ENCODE results near the gene DUOX1.
"Not testable (repeated sequence)": the region's sequence is repeated elsewhere in the genome, so short reads cannot be mapped to it uniquely, and the experiment has no call there.

The DUOX1 gene

GRCh38 chr15:45121706-45122417, 7.9 kb upstream of the DUOX1 start:
- no peak for DNase-seq (ENCODE audit: low read depth in 2 of 2)

GRCh38 chr15:45122719-45123118, 7.1 kb upstream of the DUOX1 start:
- no peak for DNase-seq (ENCODE audit: low read depth in 2 of 2)

- no peak for DNase-seq (ENCODE audit: low read depth in 2 of 2)
Observed at GRCh38 chr15:45123397-45123796, 6.4 kb upstream of the DUOX1 start.

- no peak for DNase-seq (ENCODE audit: low read depth in 2 of 2)
Observed at GRCh38 chr15:45126535-45127158, 3.1 kb upstream of the DUOX1 start.

- no peak for DNase-seq (ENCODE audit: low read depth in 2 of 2)
Observed at GRCh38 chr15:45128971-45129639, 689 bp upstream of the DUOX1 start.

GRCh38 chr15:45130291-45131000, 652 bp downstream of the DUOX1 start:
- no peak for DNase-seq (ENCODE audit: low read depth in 2 of 2)

- DNase-seq (ENCODE audit: low read depth in 2 of 2): no peak
Observed at GRCh38 chr15:45131510-45131909, 1.7 kb downstream of the DUOX1 start.

GRCh38 chr15:45132844-45133560, 3.2 kb downstream of the DUOX1 start:
- no peak for DNase-seq (ENCODE audit: low read depth in 2 of 2)

- no peak for DNase-seq (ENCODE audit: low read depth in 2 of 2)
Observed at GRCh38 chr15:45133561-45133920, 3.7 kb downstream of the DUOX1 start.

- DNase-seq (ENCODE audit: low read depth in 2 of 2): no peak
Observed at GRCh38 chr15:45134046-45134445, 4.3 kb downstream of the DUOX1 start.

- no peak for DNase-seq (ENCODE audit: low read depth in 2 of 2)
Observed at GRCh38 chr15:45134682-45135604, 5.1 kb downstream of the DUOX1 start.

- not testable (repeated sequence) for DNase-seq (ENCODE audit: low read depth in 2 of 2)
Observed at GRCh38 chr15:45135705-45136377, 6.0 kb downstream of the DUOX1 start.

- no peak for DNase-seq (ENCODE audit: low read depth in 2 of 2)
Observed at GRCh38 chr15:45136378-45136764, 6.6 kb downstream of the DUOX1 start.

- DNase-seq (ENCODE audit: low read depth in 2 of 2): no peak
Observed at GRCh38 chr15:45137703-45138102, 7.9 kb downstream of the DUOX1 start.

GRCh38 chr15:45138814-45139765, 9.3 kb downstream of the DUOX1 start:
- no peak for DNase-seq (ENCODE audit: low read depth in 2 of 2)

GRCh38 chr15:45139770-45140169, 10.0 kb downstream of the DUOX1 start:
- DNase-seq (ENCODE audit: low read depth in 2 of 2): no peak

GRCh38 chr15:45140557-45141250, 10.9 kb downstream of the DUOX1 start:
- no peak for DNase-seq (ENCODE audit: low read depth in 2 of 2)

- DNase-seq (ENCODE audit: low read depth in 2 of 2): no peak
Observed at GRCh38 chr15:45141386-45141785, 11.6 kb downstream of the DUOX1 start.

Measured in stimulated activated CD8-positive, alpha-beta memory T cell treated with anti-CD3 and anti-CD28 coated beads, Interleukin-2, amount 100 ng/mL, for 48 hours (primary cell).